Stimulated activated CD4-positive, alpha-beta T cell treated with anti-CD3 and anti-CD28 coated beads, Interleukin-12 subunit alpha, Interleukin-12 subunit beta, amount 100 ng/mL, for 48 hours (primary cell): ENCODE data around the gene PIN1.

Source experiments
- DNase-seq, 3 donors: peaks; one replicate each; pipeline ENCODE4 v3.0.0-alpha.2; 2020; ENCODE audit warnings: low read depth in 2 of 3, low spot score in 1 of 3

PIN1 gene

GRCh38 chr19:9885077-9885552 lies 50.0 kb downstream of the PIN1 start:
- DNase-seq, result no peak

DNA sequence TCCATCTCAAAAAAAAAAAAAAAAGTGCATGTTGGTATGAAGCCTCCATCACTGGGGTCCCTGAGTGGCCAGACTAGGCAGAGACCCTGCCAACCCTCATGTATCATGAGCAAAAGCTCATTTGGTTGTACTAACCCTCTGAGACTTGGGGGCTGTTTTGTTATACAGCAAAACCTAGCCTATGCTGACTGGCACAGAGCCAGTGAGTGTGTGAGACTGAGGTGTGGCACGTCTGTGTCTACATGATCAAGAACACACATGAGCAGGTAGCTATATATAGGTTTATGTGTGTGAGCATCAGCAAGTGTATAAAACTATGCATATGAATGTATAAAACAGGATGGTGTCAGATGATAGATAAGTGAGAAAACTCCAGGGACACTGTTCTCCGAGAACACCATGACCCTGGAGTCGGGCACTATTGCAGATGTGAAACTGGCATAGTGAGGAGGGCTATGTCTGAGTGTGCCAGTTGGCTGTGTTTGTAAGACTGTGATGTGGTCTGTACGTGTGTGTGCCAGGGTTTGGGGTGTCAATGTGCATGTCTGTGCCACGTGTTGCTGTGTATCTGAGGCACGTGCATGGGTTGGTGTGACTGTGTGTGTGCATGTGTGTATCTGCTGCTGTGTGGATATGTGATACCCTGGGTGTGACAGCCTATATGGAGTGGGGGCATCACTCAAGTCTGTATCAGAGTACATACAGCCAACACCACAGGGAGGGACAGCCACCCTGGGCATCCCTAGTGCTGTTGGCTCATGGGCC lies 56.7 kb downstream of the PIN1 start:
- DNase-seq, result no peak
